ENCODE results near the gene USP1.

The USP1 gene

GRCh38 chr1:62436466-62437272, at the start of gene USP1:
TSS of gene USP1 (plus strand) at chr1:62437049. CDS start at chr1:62439868, 2,819 bp downstream.
- no CpG with 5 or more reads among the region's 76 CpGs for WGBS (ENCODE audit: insufficient coverage, insufficient read length)
- H3K4me3 ChIP-seq (ENCODE audit: low read length) = peak within 1 kb of the TSS; percentile 76
- no peaks in the 10 kb centered on the region for H3K36me3 ChIP-seq (ENCODE audit: control insufficient read depth, insufficient read depth, low read length)
- H3K27me3 ChIP-seq (ENCODE audit: control insufficient read depth, insufficient read depth, low read length) = no peaks in the 10 kb centered on the region
- DNase-seq (ENCODE audit: low read depth, low spot score) = peak; percentile 97
- peak within 1 kb of the TSS; percentile 2 for H3K27ac ChIP-seq (ENCODE audit: low read length)
- H3K9me3 ChIP-seq (ENCODE audit: control insufficient read depth, insufficient read depth, low read length) = no peaks in the 10 kb centered on the region
- no peaks in the 10 kb centered on the region for H3K4me1 ChIP-seq (ENCODE audit: control insufficient read depth, insufficient read depth, low read length)

- DNase-seq (ENCODE audit: low read depth, low spot score) = no peak
- WGBS (ENCODE audit: insufficient coverage, insufficient read length) = no CpG with 5 or more reads among the region's 6 CpGs
- H3K27ac ChIP-seq (ENCODE audit: low read length) = no peak overlapping the region
- H3K36me3 ChIP-seq (ENCODE audit: control insufficient read depth, insufficient read depth, low read length) = no peaks in the 10 kb centered on the region
- H3K27me3 ChIP-seq (ENCODE audit: control insufficient read depth, insufficient read depth, low read length) = no peaks in the 10 kb centered on the region
- H3K9me3 ChIP-seq (ENCODE audit: control insufficient read depth, insufficient read depth, low read length) = no peaks in the 10 kb centered on the region
- no peaks in the 10 kb centered on the region for H3K4me1 ChIP-seq (ENCODE audit: control insufficient read depth, insufficient read depth, low read length)
- H3K4me3 ChIP-seq (ENCODE audit: low read length) = no peak overlapping the region
Measured at GRCh38 chr1:62389531-62389930, 47.3 kb upstream of the USP1 start.

- no peaks in the 10 kb centered on the region for H3K4me1 ChIP-seq (ENCODE audit: control insufficient read depth, insufficient read depth, low read length)
- no peaks in the 10 kb centered on the region for H3K27me3 ChIP-seq (ENCODE audit: control insufficient read depth, insufficient read depth, low read length)
- H3K27ac ChIP-seq (ENCODE audit: low read length) = no peak overlapping the region
- no peak overlapping the region for H3K4me3 ChIP-seq (ENCODE audit: low read length)
- no CpG with 5 or more reads among the region's 7 CpGs for WGBS (ENCODE audit: insufficient coverage, insufficient read length)
- no peaks in the 10 kb centered on the region for H3K36me3 ChIP-seq (ENCODE audit: control insufficient read depth, insufficient read depth, low read length)
- no peak for DNase-seq (ENCODE audit: low read depth, low spot score)
- H3K9me3 ChIP-seq (ENCODE audit: control insufficient read depth, insufficient read depth, low read length) = no peaks in the 10 kb centered on the region
Measured at GRCh38 chr1:62390071-62390470, 46.8 kb upstream of the USP1 start.

- Histone ChIP-seq H3K4me3 (ENCODE audit: low read length) (no peak overlapping the region), H3K9me3 (ENCODE audit: control insufficient read depth, insufficient read depth, low read length) (no peaks in the 10 kb centered on the region), H3K4me1 (ENCODE audit: control insufficient read depth, insufficient read depth, low read length) (no peaks in the 10 kb centered on the region), H3K27ac (ENCODE audit: low read length) (no peak overlapping the region), H3K36me3 (ENCODE audit: control insufficient read depth, insufficient read depth, low read length) (no peaks in the 10 kb centered on the region), H3K27me3 (ENCODE audit: control insufficient read depth, insufficient read depth, low read length) (no peaks in the 10 kb centered on the region)
- DNase-seq (ENCODE audit: low read depth, low spot score) = peak; percentile 54
- no CpG with 5 or more reads among the region's 3 CpGs for WGBS (ENCODE audit: insufficient coverage, insufficient read length)
Measured at GRCh38 chr1:62391369-62391971, 45.4 kb upstream of the USP1 start.

GRCh38 chr1:62392951-62393350, 43.9 kb upstream of the USP1 start:
- Histone ChIP-seq H3K27ac (ENCODE audit: low read length) (no peak overlapping the region), H3K9me3 (ENCODE audit: control insufficient read depth, insufficient read depth, low read length) (no peaks in the 10 kb centered on the region), H3K27me3 (ENCODE audit: control insufficient read depth, insufficient read depth, low read length) (no peaks in the 10 kb centered on the region), H3K4me3 (ENCODE audit: low read length) (no peak overlapping the region), H3K36me3 (ENCODE audit: control insufficient read depth, insufficient read depth, low read length) (no peaks in the 10 kb centered on the region), H3K4me1 (ENCODE audit: control insufficient read depth, insufficient read depth, low read length) (0 out of 2 replicates have a peak, but pooled peaks cover 1% of the 10 kb centered on the region)
- no peak for DNase-seq (ENCODE audit: low read depth, low spot score)
- no CpG with 5 or more reads among the region's 3 CpGs for WGBS (ENCODE audit: insufficient coverage, insufficient read length)

- no peak overlapping the region for H3K27ac ChIP-seq (ENCODE audit: low read length)
- H3K4me3 ChIP-seq (ENCODE audit: low read length) = no peak overlapping the region
- H3K36me3 ChIP-seq (ENCODE audit: control insufficient read depth, insufficient read depth, low read length) = no peaks in the 10 kb centered on the region
- no peaks in the 10 kb centered on the region for H3K9me3 ChIP-seq (ENCODE audit: control insufficient read depth, insufficient read depth, low read length)
- no CpG with 5 or more reads among the region's 8 CpGs for WGBS (ENCODE audit: insufficient coverage, insufficient read length)
- no peak for DNase-seq (ENCODE audit: low read depth, low spot score)
- 0 out of 2 replicates have a peak, but pooled peaks cover 1% of the 10 kb centered on the region for H3K4me1 ChIP-seq (ENCODE audit: control insufficient read depth, insufficient read depth, low read length)
- H3K27me3 ChIP-seq (ENCODE audit: control insufficient read depth, insufficient read depth, low read length) = no peaks in the 10 kb centered on the region
Measured at GRCh38 chr1:62394646-62395045, 42.2 kb upstream of the USP1 start.

GRCh38 chr1:62395291-62395690, 41.6 kb upstream of the USP1 start:
- no peak overlapping the region for H3K4me3 ChIP-seq (ENCODE audit: low read length)
- no peaks in the 10 kb centered on the region for H3K9me3 ChIP-seq (ENCODE audit: control insufficient read depth, insufficient read depth, low read length)
- H3K27me3 ChIP-seq (ENCODE audit: control insufficient read depth, insufficient read depth, low read length) = no peaks in the 10 kb centered on the region
- H3K27ac ChIP-seq (ENCODE audit: low read length) = no peak overlapping the region
- H3K4me1 ChIP-seq (ENCODE audit: control insufficient read depth, insufficient read depth, low read length) = 0 out of 2 replicates have a peak, but pooled peaks cover 1% of the 10 kb centered on the region
- DNase-seq (ENCODE audit: low read depth, low spot score) = no peak
- H3K36me3 ChIP-seq (ENCODE audit: control insufficient read depth, insufficient read depth, low read length) = no peaks in the 10 kb centered on the region
- no CpG with 5 or more reads among the region's 4 CpGs for WGBS (ENCODE audit: insufficient coverage, insufficient read length)

GRCh38 chr1:62396871-62397270, 40.0 kb upstream of the USP1 start:
- no peak for DNase-seq (ENCODE audit: low read depth, low spot score)
- no CpG with 5 or more reads among the region's 6 CpGs for WGBS (ENCODE audit: insufficient coverage, insufficient read length)
- no peak overlapping the region for H3K27ac ChIP-seq (ENCODE audit: low read length)

GRCh38 chr1:62397301-62397700, 39.5 kb upstream of the USP1 start:
- Histone ChIP-seq H3K36me3 (ENCODE audit: control insufficient read depth, insufficient read depth, low read length) (no peaks in the 10 kb centered on the region), H3K27ac (ENCODE audit: low read length) (no peak overlapping the region), H3K9me3 (ENCODE audit: control insufficient read depth, insufficient read depth, low read length) (no peaks in the 10 kb centered on the region), H3K27me3 (ENCODE audit: control insufficient read depth, insufficient read depth, low read length) (no peaks in the 10 kb centered on the region), H3K4me1 (ENCODE audit: control insufficient read depth, insufficient read depth, low read length) (peaks cover 7% of the 10 kb centered on the region; the same call in 1 of the 2 replicates), H3K4me3 (ENCODE audit: low read length) (no peak overlapping the region)
- no peak for DNase-seq (ENCODE audit: low read depth, low spot score)
- WGBS (ENCODE audit: insufficient coverage, insufficient read length) = no CpG with 5 or more reads among the region's 3 CpGs

More at GRCh38 chr1:62396871-62397270, 40.0 kb upstream of the USP1 start:
- Histone ChIP-seq H3K36me3 (ENCODE audit: control insufficient read depth, insufficient read depth, low read length) (no peaks in the 10 kb centered on the region), H3K4me3 (ENCODE audit: low read length) (no peak overlapping the region), H3K4me1 (ENCODE audit: control insufficient read depth, insufficient read depth, low read length) (peaks cover 7% of the 10 kb centered on the region; the same call in 1 of the 2 replicates), H3K27me3 (ENCODE audit: control insufficient read depth, insufficient read depth, low read length) (no peaks in the 10 kb centered on the region), H3K9me3 (ENCODE audit: control insufficient read depth, insufficient read depth, low read length) (no peaks in the 10 kb centered on the region)

GRCh38 chr1:62398377-62398776, 38.5 kb upstream of the USP1 start:
- H3K27ac ChIP-seq (ENCODE audit: low read length) = no peak overlapping the region
- H3K4me1 ChIP-seq (ENCODE audit: control insufficient read depth, insufficient read depth, low read length) = peaks cover 7% of the 10 kb centered on the region; the same call in 1 of the 2 replicates
- H3K4me3 ChIP-seq (ENCODE audit: low read length) = no peak overlapping the region
- WGBS (ENCODE audit: insufficient coverage, insufficient read length) = no CpG with 5 or more reads among the region's 8 CpGs
- H3K9me3 ChIP-seq (ENCODE audit: control insufficient read depth, insufficient read depth, low read length) = no peaks in the 10 kb centered on the region
- DNase-seq (ENCODE audit: low read depth, low spot score) = no peak
- no peaks in the 10 kb centered on the region for H3K27me3 ChIP-seq (ENCODE audit: control insufficient read depth, insufficient read depth, low read length)
- no peaks in the 10 kb centered on the region for H3K36me3 ChIP-seq (ENCODE audit: control insufficient read depth, insufficient read depth, low read length)
